Eye (tissue), 1 donor: ENCODE measurements around the gene RND2.

ENCODE experiments used
- DNase-seq: peaks from one replicate; pipeline ENCODE4 v3.0.0-alpha.2; 2015

Gene RND2

GRCh38 chr17:43079641-43080302 lies 54.7 kb downstream of the RND2 start:
- DNase-seq = no peak
